ENCODE measurements around the gene CELSR1.
A peak's percentile ranks its signal among the peaks of the same experiment; 100 is the strongest.
"Not testable (repeated sequence)": the region's sequence is repeated elsewhere in the genome, so short reads cannot be mapped to it uniquely, and the experiment has no call there.

The CELSR1 gene

GRCh38 chr22:46479046-46479445, 58.4 kb downstream of the CELSR1 start:
- no peak for DNase-seq (ENCODE audit: low read depth in 2 of 2)

GRCh38 chr22:46478083-46478551, 59.3 kb downstream of the CELSR1 start:
- DNase-seq (ENCODE audit: low read depth in 2 of 2), result no peak

GRCh38 chr22:46476547-46476941, 60.9 kb downstream of the CELSR1 start:
- DNase-seq (ENCODE audit: low read depth in 2 of 2), result no peak

- no peak for DNase-seq (ENCODE audit: low read depth in 2 of 2)
These were observed 63.4 kb downstream of the CELSR1 start for GRCh38 chr22:46473896-46474557.

- DNase-seq (ENCODE audit: low read depth in 2 of 2), result no peak
These were observed 64.2 kb downstream of the CELSR1 start for GRCh38 chr22:46473021-46473779.

- no peak for DNase-seq (ENCODE audit: low read depth in 2 of 2)
These were observed 64.8 kb downstream of the CELSR1 start for GRCh38 chr22:46472722-46473016.

GRCh38 chr22:46471901-46472721, 65.3 kb downstream of the CELSR1 start:
- DNase-seq (ENCODE audit: low read depth in 2 of 2), result no peak

GRCh38 chr22:46471330-46471729, 66.1 kb downstream of the CELSR1 start:
- not testable (repeated sequence) for DNase-seq (ENCODE audit: low read depth in 2 of 2)

- DNase-seq (ENCODE audit: low read depth in 2 of 2), result no peak
These were observed 67.7 kb downstream of the CELSR1 start for GRCh38 chr22:46469711-46470110.

GRCh38 chr22:46467006-46467405, 70.4 kb downstream of the CELSR1 start:
- peak; percentile 26 to 29 for DNase-seq (ENCODE audit: low read depth in 2 of 2)

GRCh38 chr22:46466255-46466676, 71.2 kb downstream of the CELSR1 start:
- no peak for DNase-seq (ENCODE audit: low read depth in 2 of 2)

- no peak for DNase-seq (ENCODE audit: low read depth in 2 of 2)
These were observed 71.6 kb downstream of the CELSR1 start for GRCh38 chr22:46465793-46466192.

- no peak for DNase-seq (ENCODE audit: low read depth in 2 of 2)
These were observed 72.1 kb downstream of the CELSR1 start for GRCh38 chr22:46465345-46465720.

GRCh38 chr22:46464701-46465344, 72.6 kb downstream of the CELSR1 start:
- no peak for DNase-seq (ENCODE audit: low read depth in 2 of 2)

- DNase-seq (ENCODE audit: low read depth in 2 of 2), result no peak
These were observed 73.1 kb downstream of the CELSR1 start for GRCh38 chr22:46464296-46464695.

GRCh38 chr22:46463435-46464227, 73.8 kb downstream of the CELSR1 start:
- no peak for DNase-seq (ENCODE audit: low read depth in 2 of 2)

- peak; percentile 30 to 36 for DNase-seq (ENCODE audit: low read depth in 2 of 2)
These were observed 74.6 kb downstream of the CELSR1 start for GRCh38 chr22:46462726-46463371.

GRCh38 chr22:46461566-46462180, 75.7 kb downstream of the CELSR1 start:
- no peak for DNase-seq (ENCODE audit: low read depth in 2 of 2)

- DNase-seq (ENCODE audit: low read depth in 2 of 2), result no peak
These were observed 76.6 kb downstream of the CELSR1 start for GRCh38 chr22:46460857-46461256.

- no peak for DNase-seq (ENCODE audit: low read depth in 2 of 2)
These were observed 77.9 kb downstream of the CELSR1 start for GRCh38 chr22:46459347-46460065.
